K562 (cell line): ENCODE results near the gene IPO11. TPM values are rescaled to one million over a fixed set of nuclear protein-coding genes. Genes with fewer than 3 reads are reported as not detected.

Experiments used
- ATAC-seq: fragments of 200-7000 bp; cut with Tn5 transposase; 3 replicates; pipeline ENCODE4 v1.9.1; 2020; ENCODE audit warnings: moderate library complexity
- BruUV-seq: library from RNA; stranded (reverse); fragments of 400-500 nt; replicated peaks from 2 replicates; lab custom pipeline; 2021; lab: Mats Ljungman, UMichigan
- CTCF ChIA-PET: fragments of 300-600 bp; formaldehyde crosslinking; extraction: SDS; loops from one replicate; lab custom pipeline; 2021; ENCODE audit warnings: low intra/inter-chr PET ratio; lab: Yijun Ruan, JAX
- POLR2A ChIA-PET: fragments of 300-600, 350-650 bp; sonication (Branson Sonifier 250); formaldehyde crosslinking; extraction: SDS; loops from one replicate; lab custom pipeline; 2021; ENCODE audit warnings: antibody characterized with exemption, inconsistent platforms; lab: Yijun Ruan, JAX
- DNase-seq, 4 experiments: peaks; one replicate each; pipeline versions ENCODE4 v3.0.0 to v3.0.0-alpha.2; 2011 to 2018; ENCODE audit warnings: low spot score in 3 of 4, mixed read lengths in 3 of 4; ENCODE audit errors: extremely low read depth in 1 of 4
- FAIRE-seq: peaks from 2 replicates; lab custom pipeline; 2011; peaks lifted over from hg19 to GRCh38; lab: Jason Lieb, UNC
- H2AFZ ChIP-seq: 2 replicates; pipeline ENCODE4 v1.6.0; 2011; ENCODE audit warnings: low read depth, low read length, control low read depth, inconsistent platforms
- H3K27ac ChIP-seq: fragments of 200-600 bp; 3 replicates; pipeline ENCODE4 v1.8.0; 2011; ENCODE audit warnings: low read depth, mild to moderate bottlenecking, control low read depth, inconsistent platforms, low read length, moderate library complexity, mixed read lengths; ENCODE audit errors: extremely low read depth
- H3K27me3 ChIP-seq, 2 experiments: fragments of 300-600 bp in 1 of 2; 2 replicates in 1 of 2; 3 replicates in 1 of 2; pipeline versions ENCODE4 v1.6.0 to v1.8.0; 2011; ENCODE audit warnings: inconsistent platforms in 2 of 2, low read length in 2 of 2, mild to moderate bottlenecking in 1 of 2, mixed read lengths in 1 of 2, moderate library complexity in 1 of 2; ENCODE audit not compliant: control insufficient read depth in 2 of 2, insufficient read depth in 2 of 2
- H3K36me3 ChIP-seq: fragments of 300-600 bp; 3 replicates; pipeline ENCODE4 v1.8.0; 2011; ENCODE audit warnings: mild to moderate bottlenecking, low read length, inconsistent platforms; ENCODE audit not compliant: control insufficient read depth, insufficient read depth
- H3K4me1 ChIP-seq, 2 experiments: fragments of 200-600 bp in 1 of 2; replicated peaks in 1 of 2; 2 replicates in 1 of 2; 3 replicates in 1 of 2; pipeline versions ENCODE4 v1.5.1 to v1.8.0; 2011; ENCODE audit warnings: inconsistent platforms in 2 of 2, low read length in 2 of 2, mild to moderate bottlenecking in 1 of 2, mixed read lengths in 1 of 2, moderate library complexity in 1 of 2; ENCODE audit not compliant: control insufficient read depth in 2 of 2, insufficient read depth in 2 of 2
- H3K4me2 ChIP-seq: 2 replicates; pipeline ENCODE4 v1.6.1; 2011; ENCODE audit warnings: low read length, control low read depth, inconsistent platforms, mixed read lengths; ENCODE audit not compliant: insufficient read depth
- H3K4me3 ChIP-seq: fragments of 200-600 bp; sonication (generic), shearing (Covaris generic); 2 replicates; pipeline ENCODE4 v1.5.1; 2016; ENCODE audit warnings: control low read depth, inconsistent platforms
- H3K79me2 ChIP-seq: fragments of 200-600 bp; 3 replicates; pipeline ENCODE4 v1.8.0; 2011; ENCODE audit warnings: low read length, inconsistent platforms; ENCODE audit not compliant: control insufficient read depth, insufficient read depth
- H3K9ac ChIP-seq, 2 experiments: 2 replicates each; pipeline versions ENCODE4 v1.6.0 to v1.6.1; 2011; ENCODE audit warnings: low read depth in 2 of 2, low read length in 2 of 2, control low read depth in 1 of 2, inconsistent platforms in 1 of 2, mild to moderate bottlenecking in 1 of 2, mixed read lengths in 1 of 2; ENCODE audit not compliant: insufficient read depth in 1 of 2
- H3K9me1 ChIP-seq: one replicate; pipeline ENCODE4 v1.6.0; 2011; ENCODE audit warnings: inconsistent platforms, mild to moderate bottlenecking, low read length, moderate library complexity; ENCODE audit not compliant: control insufficient read depth, insufficient read depth
- H3K9me3 ChIP-seq: replicated peaks from 2 replicates; pipeline ENCODE4 v1.5.1; 2011; ENCODE audit warnings: low read depth, low read length, inconsistent platforms; ENCODE audit not compliant: control insufficient read depth, insufficient read depth
- H4K20me1 ChIP-seq: replicated peaks from 2 replicates; pipeline ENCODE4 v1.6.1; 2011; ENCODE audit warnings: low read length, inconsistent platforms, mixed read lengths; ENCODE audit not compliant: control insufficient read depth, insufficient read depth
- ATF6 ChIP-seq: sonication (generic); formaldehyde crosslinking; IDR thresholded peaks from 2 replicates; pipeline ENCODE4 v1.4.0; 2020; ENCODE audit warnings: mild to moderate bottlenecking, missing genetic modification reagents
- ZBTB26 ChIP-seq: fragments of 450-650 bp; formaldehyde crosslinking; IDR thresholded peaks from 2 replicates; pipeline ENCODE4 v1.4.0; 2022; ENCODE audit warnings: missing genetic modification characterization
- WGBS: fragments of 100-300 bp; shearing (Covaris generic); methylation state at CpG from one replicate; pipeline ENCODE4 v1.1.6; 2016; ENCODE audit warnings: low coverage, mixed read lengths; ENCODE audit not compliant: insufficient coverage; ENCODE audit errors: missing lambda C conversion rate; 5-methylcytosine and 5-hydroxymethylcytosine counted together
- in situ Hi-C: fragments of 300-500 bp; cut with MboI; formaldehyde crosslinking; loops from 4 replicates; pipeline ENCODE4 v1.15.0; 2018; ENCODE audit warnings: inconsistent platforms, mixed read lengths
- intact Hi-C: fragments of 100-400 bp; cut with micrococcal nuclease; formaldehyde crosslinking; loops from 2 replicates; pipeline ENCODE4 v1.14.2; 2022
- polyA plus RNA-seq, 8 experiments: library from polyadenylated mRNA; depleted of rRNA in 4 of 8; stranded (reverse) in 5 of 8; unstranded in 3 of 8; fragments of >200 nt; fragmentation: Nextera tagmentation in 2 of 8; fragmentation: Illumina TruSeq in 1 of 8; extraction: Ambion mirVana in 2 of 8; extraction: Trizol in 1 of 8; gene quantifications; 2 replicates each; pipeline versions ENCODE4 v1.2.1 to v1.2.3, GENCODE V29; 2011 to 2014; ENCODE audit warnings: inconsistent platforms in 1 of 8, missing spikeins in 1 of 8
- total RNA-seq, 7 experiments: library from RNA; depleted of rRNA in 6 of 7; stranded (reverse); fragments of >200 nt in 6 of 7; fragmentation: Illumina TruSeq in 2 of 7; extraction: Trizol in 2 of 7; gene quantifications; 2 replicates each; pipeline versions ENCODE4 v1.2.1 to v1.2.3, GENCODE V29; 2011 to 2021; ENCODE audit warnings: low replicate concordance in 1 of 7

Gene IPO11
- total and polyA plus RNA-seq, 9 of the 15 experiments (the other 6 are each of a cell fraction or from before 2014, with no cell fraction given): 38.7 to 96.0 (median 70.9) TPM

DNA sequence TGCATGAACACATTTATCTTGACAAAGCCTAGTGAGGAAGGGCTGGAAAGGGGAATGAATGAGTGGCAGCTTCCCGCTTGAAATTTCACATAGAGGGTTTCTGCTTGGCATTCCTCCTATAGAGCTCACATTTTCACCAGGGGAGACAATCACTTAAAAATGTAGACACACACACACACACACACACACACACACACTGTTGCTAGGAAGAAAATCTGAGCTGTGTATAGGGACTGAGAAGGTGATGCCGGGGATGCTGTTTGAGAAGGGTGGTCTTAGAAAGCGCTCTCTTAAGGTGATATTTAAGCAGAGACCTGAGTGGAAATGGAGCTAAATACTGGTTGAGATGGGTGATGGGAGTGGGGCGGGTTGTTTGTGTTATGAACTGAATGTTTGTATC lies 236.5 kb downstream of the IPO11 start:
- DNase-seq (no peak), FAIRE-seq (no peak), ATAC-seq (no peak)
- ChIA-PET POLR2A (interaction anchor here (0.6 to 1.5 kb wide), 4 partner anchors 12 to 320 kb away, joined by 3 to 6 read pairs (median 4); no protein-coding TSS in a partner anchor), CTCF (no interaction called here)
- Histone ChIP-seq H3K4me1 (peaks cover 0 to 2% of the 10 kb centered on the region in 2 experiments; a peak in 1 of 5 replicates), H3K4me2 (no peak overlapping the region), H3K9me1 (no peaks in the 10 kb centered on the region), H4K20me1 (no peaks in the 10 kb centered on the region), H3K36me3 (no peaks in the 10 kb centered on the region), H2AFZ (no peak overlapping the region), H3K79me2 (no peaks in the 10 kb centered on the region), H3K9me3 (no peaks in the 10 kb centered on the region), H3K4me3 (no peak overlapping the region), H3K9ac (no peak overlapping the region), H3K27ac (no peak overlapping the region), H3K27me3 (no peaks in the 10 kb centered on the region)
- intact Hi-C loops (no loop called here), in situ Hi-C loops (no loop called here)
- TF ChIP-seq ZBTB26 (CRISPR knock-in tag) (0 out of 2 replicates have a peak, but pooled peaks have one; percentile 21), ATF6 (CRISPR knock-in tag) (no peak)
- no TSS peak for BruUV-seq
- WGBS: 47% methylated on average over 4 of the region's 4 CpGs
